GM12892 (cell line): ENCODE measurements around the gene CHAC2.
"Not testable (repeated sequence)": the region's sequence is repeated elsewhere in the genome, so short reads cannot be mapped to it uniquely, and the experiment has no call there.

Experiments
- DNase-seq: peaks from one replicate; pipeline ENCODE4 v3.0.0; 2011; ENCODE audit not compliant: insufficient read length
- FAIRE-seq: peaks from 2 replicates; lab custom pipeline; 2011; peaks lifted over from hg19 to GRCh38; lab: Jason Lieb, UNC
- POLR2A ChIP-seq: IDR thresholded peaks from 2 replicates; pipeline ENCODE4 v1.6.1; 2011; ENCODE audit warnings: low read depth, low read length, control low read depth
- POLR2AphosphoS5 ChIP-seq: IDR thresholded peaks from 2 replicates; pipeline ENCODE4 v1.6.1; 2011; ENCODE audit warnings: low read depth, low read length, control low read depth
- TAF1 ChIP-seq: IDR thresholded peaks from 2 replicates; pipeline ENCODE4 v1.6.1; 2011; ENCODE audit warnings: low read depth, mild to moderate bottlenecking, control low read depth, low read length, borderline replicate concordance

CHAC2 gene

GRCh38 chr2:53818854-53819435 is 51.3 kb downstream of the CHAC2 start:
- DNase-seq, result no peak
- TF ChIP-seq POLR2AphosphoS5, result no peak
- no peak for TF ChIP-seq POLR2A
- no peak for TF ChIP-seq TAF1
- FAIRE-seq, result no peak

- TF ChIP-seq POLR2A (no peak), POLR2AphosphoS5 (no peak), TAF1 (no peak)
- FAIRE-seq (no peak), DNase-seq (no peak)
These were observed 52.0 kb downstream of the CHAC2 start for GRCh38 chr2:53819634-53820033.

- no peak for FAIRE-seq
- TF ChIP-seq POLR2A (no peak), TAF1 (no peak), POLR2AphosphoS5 (no peak)
These were observed 52.4 kb downstream of the CHAC2 start for GRCh38 chr2:53820048-53820447.

GRCh38 chr2:53820711-53821110 is 53.1 kb downstream of the CHAC2 start:
- TF ChIP-seq POLR2AphosphoS5 (no peak), POLR2A (no peak), TAF1 (no peak)
- no peak for DNase-seq
- FAIRE-seq, result no peak

More at GRCh38 chr2:53820048-53820447, 52.4 kb downstream of the CHAC2 start:
- no peak for DNase-seq

- DNase-seq, result no peak
- no peak for FAIRE-seq
- TF ChIP-seq POLR2A (no peak), TAF1 (no peak), POLR2AphosphoS5 (no peak)
These were observed 54.2 kb downstream of the CHAC2 start for GRCh38 chr2:53821810-53822209.

- not testable (repeated sequence) for FAIRE-seq, DNase-seq
These were observed 56.0 kb downstream of the CHAC2 start for GRCh38 chr2:53823639-53824038.
